Measurements from ENCODE around the gene KCTD17. TPM values are rescaled to one million over a fixed set of nuclear protein-coding genes. Genes with fewer than 3 reads are reported as not detected.

KCTD17 gene
- total RNA-seq, 1 donor from 2014 or later, result 42.2 TPM

- H3K27me3 Mint-ChIP-seq (ENCODE audit: low read depth), result peaks cover 10% of the 10 kb centered on the region
- H3K9me3 Mint-ChIP-seq, result no peaks in the 10 kb centered on the region
- H3K4me3 Mint-ChIP-seq, result no peak overlapping the region
- no peak overlapping the region for H3K27ac Mint-ChIP-seq
- H3K36me3 Mint-ChIP-seq, result no peaks in the 10 kb centered on the region
- H3K4me1 Mint-ChIP-seq, result no peaks in the 10 kb centered on the region
- DNase-seq (ENCODE audit: low spot score in 2 of 2, unreplicated experiment in 2 of 2), result no peak
- no peak for TF ChIP-seq CTCF (IDR thresholded peaks at IDR 0.05; ENCODE audit: unreplicated experiment)
Measured at GRCh38 chr22:37088750-37089408, 37.3 kb downstream of the KCTD17 start.

- H3K27ac Mint-ChIP-seq, result no peak overlapping the region
- H3K4me3 Mint-ChIP-seq, result no peak overlapping the region
- H3K9me3 Mint-ChIP-seq, result no peaks in the 10 kb centered on the region
- H3K4me1 Mint-ChIP-seq, result no peaks in the 10 kb centered on the region
- no peak for DNase-seq (ENCODE audit: low spot score in 2 of 2, unreplicated experiment in 2 of 2)
- no peak for TF ChIP-seq CTCF (IDR thresholded peaks at IDR 0.05; ENCODE audit: unreplicated experiment)
- peaks cover 15% of the 10 kb centered on the region for H3K27me3 Mint-ChIP-seq (ENCODE audit: low read depth)
- no peaks in the 10 kb centered on the region for H3K36me3 Mint-ChIP-seq
Measured at GRCh38 chr22:37089434-37089833, 37.9 kb downstream of the KCTD17 start.

- H3K27ac Mint-ChIP-seq, result no peak overlapping the region
- no peak overlapping the region for H3K4me3 Mint-ChIP-seq
- H3K9me3 Mint-ChIP-seq, result no peaks in the 10 kb centered on the region
- no peaks in the 10 kb centered on the region for H3K4me1 Mint-ChIP-seq
- TF ChIP-seq CTCF (IDR thresholded peaks at IDR 0.05; ENCODE audit: unreplicated experiment), result no peak
- H3K27me3 Mint-ChIP-seq (ENCODE audit: low read depth), result peaks cover 29% of the 10 kb centered on the region
- no peak for DNase-seq (ENCODE audit: low spot score in 2 of 2, unreplicated experiment in 2 of 2)
- no peaks in the 10 kb centered on the region for H3K36me3 Mint-ChIP-seq
Measured at GRCh38 chr22:37090920-37091695, 39.6 kb downstream of the KCTD17 start.

DNA sequence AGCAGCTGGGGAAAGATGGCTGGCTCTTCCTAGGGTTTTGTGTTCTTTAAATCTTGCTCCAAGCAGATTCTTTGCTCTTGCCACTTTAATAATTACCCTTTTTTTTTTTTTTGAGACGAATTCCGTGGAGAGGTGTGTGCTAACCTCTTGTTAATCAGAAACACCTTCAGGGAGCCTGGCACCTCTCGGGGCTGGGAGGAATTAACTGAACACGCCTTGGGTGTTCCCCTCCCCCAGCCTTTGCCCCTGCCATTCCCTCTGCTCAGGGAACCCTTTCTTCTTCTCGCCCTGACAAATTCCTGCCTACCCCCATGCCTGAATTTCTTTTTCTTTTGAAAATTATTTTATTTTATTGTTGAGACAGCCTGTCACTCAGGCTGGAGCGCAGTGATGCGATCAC, 40.5 kb downstream of the KCTD17 start:
- Mint-ChIP-seq H3K4me3 (no peak overlapping the region), H3K9me3 (no peaks in the 10 kb centered on the region), H3K27ac (no peak overlapping the region)

GRCh38 chr22:37092997-37093396, 41.5 kb downstream of the KCTD17 start:
- H3K27me3 Mint-ChIP-seq (ENCODE audit: low read depth), result peaks cover 41% of the 10 kb centered on the region
- no peak overlapping the region for H3K27ac Mint-ChIP-seq
- no peak for DNase-seq (ENCODE audit: low spot score in 2 of 2, unreplicated experiment in 2 of 2)
- no peaks in the 10 kb centered on the region for H3K9me3 Mint-ChIP-seq
- no peak overlapping the region for H3K4me3 Mint-ChIP-seq
- no peaks in the 10 kb centered on the region for H3K4me1 Mint-ChIP-seq
- H3K36me3 Mint-ChIP-seq, result no peaks in the 10 kb centered on the region
- no peak for TF ChIP-seq CTCF (IDR thresholded peaks at IDR 0.05; ENCODE audit: unreplicated experiment)

More for the DNA sequence above, 40.5 kb downstream of the KCTD17 start:
- no peak for TF ChIP-seq CTCF (IDR thresholded peaks at IDR 0.05; ENCODE audit: unreplicated experiment)
- DNase-seq (ENCODE audit: low spot score in 2 of 2, unreplicated experiment in 2 of 2), result no peak
- Mint-ChIP-seq H3K27me3 (ENCODE audit: low read depth) (peaks cover 37% of the 10 kb centered on the region), H3K4me1 (no peaks in the 10 kb centered on the region), H3K36me3 (no peaks in the 10 kb centered on the region)

Data from mesothelial cell of epicardium (in vitro differentiated cells).